ENCODE data around the gene ATP5IF1.

ATP5IF1 gene

GRCh38 chr1:28286111-28286510 lies 50.2 kb downstream of the ATP5IF1 start:
- Histone ChIP-seq H3K4me3 (ENCODE audit: low read depth, low read length) (no peak overlapping the region), H2AFZ (ENCODE audit: low read length, unreplicated experiment) (no peak overlapping the region), H3K27me3 (ENCODE audit: insufficient read depth, low read length) (no peaks in the 10 kb centered on the region), H3K36me3 (ENCODE audit: insufficient read depth, low read length) (no peaks in the 10 kb centered on the region), H3K27ac (ENCODE audit: low read depth, low read length) (no peak overlapping the region), H3K4me1 (ENCODE audit: control insufficient read depth, insufficient read depth, low read length, unreplicated experiment) (no peaks in the 10 kb centered on the region), H3K79me2 (ENCODE audit: control insufficient read depth, insufficient read depth, low read length, unreplicated experiment) (no peaks in the 10 kb centered on the region)

All from ACC112 (cell line).